ENCODE data around the gene FHL2. TPM values are rescaled to one million over a fixed set of nuclear protein-coding genes. Genes with fewer than 3 reads are reported as not detected.

FHL2 gene
- total and polyA plus RNA-seq, 2 donors (not counting 1 experiment from before 2014, with no cell fraction given): not detected

GRCh38 chr2:105397025-105397722, 1.7 kb downstream of the FHL2 start:
- Histone ChIP-seq H3K27ac (ENCODE audit: low read length in 2 of 2) (no peak overlapping the region), H3K4me1 (ENCODE audit: control insufficient read depth in 2 of 2, insufficient read depth in 2 of 2, low read length in 2 of 2) (peaks cover 10 to 14% of the 10 kb centered on the region in 2 donors), H3K9me3 (ENCODE audit: control extremely low read depth in 1 of 3, control insufficient read depth in 2 of 3, insufficient read depth in 1 of 3, low read length in 2 of 3) (peaks cover 0 to 9% (median 0%) of the 10 kb centered on the region in 3 donors), H4K20me1 (ENCODE audit: control insufficient read depth, insufficient read depth, low read length, poor library complexity, severe bottlenecking) (no peaks in the 10 kb centered on the region), H2AFZ (ENCODE audit: insufficient read depth, low read depth, low read length, poor library complexity, severe bottlenecking) (no peak overlapping the region), H3K4me2 (replicated peaks; ENCODE audit: low read depth, low read length, poor library complexity, severe bottlenecking) (no peak overlapping the region), H3K79me2 (ENCODE audit: control insufficient read depth, insufficient read depth, low read length) (no peaks in the 10 kb centered on the region), H3K9ac (ENCODE audit: low read length) (no peak overlapping the region), H3K27me3 (replicated peaks in 1 of 4; ENCODE audit: control extremely low read depth in 1 of 4, control insufficient read depth in 3 of 4, insufficient read depth in 4 of 4, low read length in 3 of 4) (peaks cover 0 to 42% (median 18%) of the 10 kb centered on the region in 4 experiments), H3K4me3 (ENCODE audit: control extremely low read depth in 1 of 5, extremely low read depth in 1 of 5, insufficient read depth in 1 of 5, low read depth in 2 of 5, low read length in 4 of 5) (no peak overlapping the region), H3K36me3 (replicated peaks in 1 of 2; ENCODE audit: control extremely low read depth in 1 of 2, control insufficient read depth in 1 of 2, extremely low read depth in 1 of 2, insufficient read depth in 2 of 2, low read length in 1 of 2) (no peaks in the 10 kb centered on the region)
- no peak overlapping the region for H3K4me3 Mint-ChIP-seq
- intact Hi-C loops (cut with micrococcal nuclease): no loop called here
- H3K9me3 Mint-ChIP-seq (ENCODE audit: insufficient read depth): no peaks in the 10 kb centered on the region
- CTCF ChIA-PET: no interaction called here
- DNase-seq (no peak), ATAC-seq (ENCODE audit: low read depth) (no peak)
- POLR2A ChIA-PET: no interaction called here
- peaks cover 8% of the 10 kb centered on the region for H3K4me1 Mint-ChIP-seq
- WGBS (ENCODE audit: insufficient coverage): 85% methylated on average over 5 of the region's 13 CpGs
- H3K27ac Mint-ChIP-seq: no peak overlapping the region
- TF ChIP-seq CTCF (IDR thresholded peaks at IDR 0.05) (no peak), EZH2 (IDR thresholded peaks at IDR 0.05; ENCODE audit: borderline replicate concordance, insufficient read depth, low read depth, low read length, poor library complexity, severe bottlenecking) (no peak)
- H3K27me3 Mint-ChIP-seq: peaks cover 57% of the 10 kb centered on the region

- H2AFZ ChIP-seq (ENCODE audit: insufficient read depth, low read depth, low read length, poor library complexity, severe bottlenecking): no peak overlapping the region
- no peak overlapping the region for H3K27ac Mint-ChIP-seq
- H3K4me1 Mint-ChIP-seq: peaks cover 8% of the 10 kb centered on the region
- DNase-seq (no peak), ATAC-seq (ENCODE audit: low read depth) (no peak)
- no peaks in the 10 kb centered on the region for H3K9me3 Mint-ChIP-seq (ENCODE audit: insufficient read depth)
- no peaks in the 10 kb centered on the region for H3K79me2 ChIP-seq (ENCODE audit: control insufficient read depth, insufficient read depth, low read length)
- peaks cover 54% of the 10 kb centered on the region for H3K27me3 Mint-ChIP-seq
- H3K27ac ChIP-seq (ENCODE audit: low read length in 2 of 2): no peak overlapping the region
- ChIA-PET POLR2A (no interaction called here), CTCF (no interaction called here)
- no peaks in the 10 kb centered on the region for H3K36me3 ChIP-seq (replicated peaks in 1 of 2; ENCODE audit: control extremely low read depth in 1 of 2, control insufficient read depth in 1 of 2, extremely low read depth in 1 of 2, insufficient read depth in 2 of 2, low read length in 1 of 2)
- H4K20me1 ChIP-seq (ENCODE audit: control insufficient read depth, insufficient read depth, low read length, poor library complexity, severe bottlenecking): no peaks in the 10 kb centered on the region
- H3K4me3 ChIP-seq (ENCODE audit: control extremely low read depth in 1 of 5, extremely low read depth in 1 of 5, insufficient read depth in 1 of 5, low read depth in 2 of 5, low read length in 4 of 5): no peak overlapping the region
- 96% methylated on average over 7 of the region's 12 CpGs for WGBS (ENCODE audit: insufficient coverage)
- H3K4me1 ChIP-seq (ENCODE audit: control insufficient read depth in 2 of 2, insufficient read depth in 2 of 2, low read length in 2 of 2): peaks cover 10 to 14% of the 10 kb centered on the region in 2 donors
- no peak overlapping the region for H3K4me3 Mint-ChIP-seq
- TF ChIP-seq EZH2 (IDR thresholded peaks at IDR 0.05; ENCODE audit: borderline replicate concordance, insufficient read depth, low read depth, low read length, poor library complexity, severe bottlenecking) (no peak), CTCF (IDR thresholded peaks at IDR 0.05) (no peak)
- H3K27me3 ChIP-seq (replicated peaks in 1 of 4; ENCODE audit: control extremely low read depth in 1 of 4, control insufficient read depth in 3 of 4, insufficient read depth in 4 of 4, low read length in 3 of 4): peaks cover 0 to 42% (median 18%) of the 10 kb centered on the region in 4 experiments
- intact Hi-C loops (cut with micrococcal nuclease): no loop called here
- H3K9ac ChIP-seq (ENCODE audit: low read length): no peak overlapping the region
- H3K4me2 ChIP-seq (replicated peaks; ENCODE audit: low read depth, low read length, poor library complexity, severe bottlenecking): no peak overlapping the region
- peaks cover 0 to 9% (median 0%) of the 10 kb centered on the region in 3 donors for H3K9me3 ChIP-seq (ENCODE audit: control extremely low read depth in 1 of 3, control insufficient read depth in 2 of 3, insufficient read depth in 1 of 3, low read length in 2 of 3)
These were observed 2.4 kb downstream of the FHL2 start for GRCh38 chr2:105396254-105397024.

All from B cell (primary cell).